SK-N-SH (cell line): ENCODE results near the gene TDG. TPM values are rescaled to one million over a fixed set of nuclear protein-coding genes. Genes with fewer than 3 reads are reported as not detected.

ENCODE experiments used
- CTCF ChIA-PET: fragments of 300-600, 350-600 bp; formaldehyde crosslinking; extraction: SDS; loops from one replicate; lab custom pipeline; 2021; lab: Yijun Ruan, JAX
- POLR2A ChIA-PET: fragments of 350-600 bp; sonication (Branson Sonifier 250); formaldehyde crosslinking; extraction: SDS; loops from one replicate; lab custom pipeline; 2020; ENCODE audit warnings: antibody characterized with exemption, inconsistent platforms; lab: Yijun Ruan, JAX
- DNase-seq: peaks from one replicate; pipeline ENCODE4 v3.0.0; 2012
- H2AFZ ChIP-seq: fragments of 200-600 bp; sonication (generic); 2 replicates; pipeline ENCODE4 v1.8.1; 2016; ENCODE audit warnings: antibody characterized with exemption, mild to moderate bottlenecking, low read depth
- H3F3A ChIP-seq: fragments of 200-600 bp; sonication (generic); replicated peaks from 2 replicates; pipeline ENCODE3; 2016; ENCODE audit warnings: antibody characterized with exemption, mild to moderate bottlenecking; ENCODE audit not compliant: insufficient read depth
- H3K27ac ChIP-seq, 2 experiments: fragments of 200-500 bp in 1 of 2; fragments of 200-600 bp in 1 of 2; sonication (Bioruptor generic) in 1 of 2; sonication (generic), shearing (Covaris generic) in 1 of 2; 2 replicates each; pipeline versions ENCODE4 v1.5.1 to v1.6.1; 2014 to 2016; ENCODE audit warnings: low read depth in 2 of 2, inconsistent platforms in 1 of 2, low read length in 1 of 2, mild to moderate bottlenecking in 1 of 2, mixed read lengths in 1 of 2
- H3K27me3 ChIP-seq: fragments of 200-600 bp; sonication (generic), shearing (Covaris generic); 2 replicates; pipeline ENCODE4 v1.6.1; 2016; ENCODE audit warnings: mixed run types; ENCODE audit not compliant: insufficient read depth
- H3K36me3 ChIP-seq, 2 experiments: fragments of 200-500 bp in 1 of 2; fragments of 200-600 bp in 1 of 2; sonication (Bioruptor generic) in 1 of 2; sonication (generic) in 1 of 2; replicated peaks in 1 of 2; 2 replicates each; pipeline versions ENCODE3 to v1.5.1; 2014 to 2016; ENCODE audit warnings: low read length in 1 of 2, mild to moderate bottlenecking in 1 of 2; ENCODE audit not compliant: insufficient read depth in 2 of 2, control insufficient read depth in 1 of 2
- H3K4me1 ChIP-seq, 2 experiments: fragments of 200-500 bp in 1 of 2; fragments of 200-600 bp in 1 of 2; sonication (Bioruptor generic) in 1 of 2; sonication (generic), shearing (Covaris generic) in 1 of 2; 2 replicates each; pipeline versions ENCODE4 v1.5.1 to v1.6.1; 2014 to 2016; ENCODE audit warnings: low read depth in 1 of 2, low read length in 1 of 2, mixed run types in 1 of 2; ENCODE audit not compliant: insufficient read depth in 2 of 2, control insufficient read depth in 1 of 2
- H3K4me2 ChIP-seq: fragments of 200-600 bp; sonication (generic), shearing (Covaris generic); 2 replicates; pipeline ENCODE4 v1.6.1; 2017; ENCODE audit warnings: mixed run types
- H3K4me3 ChIP-seq, 2 experiments: fragments of 200-500 bp in 1 of 2; fragments of 200-600 bp in 1 of 2; sonication (Bioruptor generic) in 1 of 2; sonication (generic), shearing (Covaris generic) in 1 of 2; 2 replicates each; pipeline versions ENCODE4 v1.5.1 to v1.8.1; 2014 to 2016; ENCODE audit warnings: low read depth in 2 of 2, inconsistent platforms in 1 of 2, low read length in 1 of 2, mild to moderate bottlenecking in 1 of 2, mixed read lengths in 1 of 2, moderate library complexity in 1 of 2
- H3K79me2 ChIP-seq: fragments of 200-600 bp; sonication (generic); 2 replicates; pipeline ENCODE4 v1.8.1; 2017; ENCODE audit warnings: mild to moderate bottlenecking; ENCODE audit not compliant: insufficient read depth
- H3K9ac ChIP-seq: fragments of 200-600 bp; sonication (generic); 2 replicates; pipeline ENCODE4 v1.6.1; 2017; ENCODE audit warnings: mixed run types
- H3K9me2 ChIP-seq: fragments of 200-600 bp; sonication (generic); 2 replicates; pipeline ENCODE4 v1.6.1; 2017; ENCODE audit warnings: mixed run types
- H3K9me3 ChIP-seq: fragments of 200-600 bp; sonication (generic); 2 replicates; pipeline ENCODE4 v1.6.1; 2017; ENCODE audit warnings: mixed run types, mild to moderate bottlenecking, moderate library complexity
- H4K20me1 ChIP-seq: fragments of 200-600 bp; sonication (generic); 2 replicates; pipeline ENCODE4 v1.6.1; 2017; ENCODE audit warnings: mild to moderate bottlenecking, mixed run types; ENCODE audit not compliant: insufficient read depth
- CHD2 ChIP-seq: fragments of 150-350 bp; IDR thresholded peaks from 2 replicates; pipeline ENCODE4 v1.6.1; 2018; ENCODE audit warnings: low read length; ENCODE audit not compliant: partially characterized antibody
- FOXJ3 ChIP-seq: sonication (generic); formaldehyde crosslinking; IDR thresholded peaks from 2 replicates; pipeline ENCODE4 v1.5.1; 2020; ENCODE audit warnings: mild to moderate bottlenecking, missing genetic modification reagents
- MEF2A ChIP-seq: IDR thresholded peaks from 2 replicates; pipeline ENCODE4 v1.4.0; 2012; ENCODE audit warnings: low read depth, borderline replicate concordance
- NFIC ChIP-seq: IDR thresholded peaks from 2 replicates; pipeline ENCODE4 v1.4.0; 2012; ENCODE audit warnings: borderline replicate concordance
- NRF1 ChIP-seq: IDR thresholded peaks from 2 replicates; pipeline ENCODE4 v1.6.1; 2012; ENCODE audit warnings: low read depth, mild to moderate bottlenecking, low read length
- RCOR1 ChIP-seq: fragments of 150-350 bp; IDR thresholded peaks from 2 replicates; pipeline ENCODE4 v1.6.1; 2017; ENCODE audit warnings: antibody characterized with exemption, low read length
- RXRA ChIP-seq: IDR thresholded peaks from 2 replicates; pipeline ENCODE4 v1.4.0; 2012; ENCODE audit warnings: low read depth, mild to moderate bottlenecking, borderline replicate concordance
- SMC3 ChIP-seq: IDR thresholded peaks from 2 replicates; pipeline ENCODE4 v1.6.1; 2012; ENCODE audit warnings: low read depth, low read length, improper control_type of control experiment
- TAF1 ChIP-seq: IDR thresholded peaks from 2 replicates; pipeline ENCODE4 v1.6.1; 2012; ENCODE audit warnings: low read depth, mild to moderate bottlenecking, low read length, moderate library complexity, borderline replicate concordance
- TEAD4 ChIP-seq: IDR thresholded peaks from 2 replicates; pipeline ENCODE4 v1.4.0; 2012; ENCODE audit warnings: mild to moderate bottlenecking, borderline replicate concordance; ENCODE audit not compliant: insufficient read depth
- USF1 ChIP-seq: IDR thresholded peaks from 2 replicates; pipeline ENCODE4 v1.4.0; 2012; ENCODE audit warnings: low read depth, borderline replicate concordance
- USF2 ChIP-seq: fragments of 150-350 bp; IDR thresholded peaks from 2 replicates; pipeline ENCODE4 v1.6.1; 2017; ENCODE audit warnings: antibody characterized with exemption, low read length, low read depth, borderline replicate concordance
- YY1 ChIP-seq: IDR thresholded peaks from 2 replicates; pipeline ENCODE4 v1.4.0; 2012; ENCODE audit warnings: low read depth, mild to moderate bottlenecking
- WGBS: methylation state at CpG from one replicate; pipeline ENCODE4 v1.1.6; 2017; ENCODE audit warnings: low lambda C conversion rate; 5-methylcytosine and 5-hydroxymethylcytosine counted together
- polyA plus RNA-seq, 3 experiments: library from polyadenylated mRNA; depleted of rRNA; stranded (reverse); fragments of >200 nt; gene quantifications; 2 replicates each; pipeline ENCODE4 v1.2.3, GENCODE V29; 2012

The TDG gene
- polyA plus RNA-seq, 1 of the 3 experiments (the other 2 are of a cell fraction): 11.3 TPM

GRCh38 chr12:103948746-103949406 is 16.8 kb upstream of the TDG start:
- TF ChIP-seq SMC3 (no peak), NFIC (no peak), TAF1 (no peak), NRF1 (no peak), FOXJ3 (CRISPR knock-in tag) (no peak), RXRA (no peak), MEF2A (no peak)
- H3F3A ChIP-seq: peaks cover 69% of the 10 kb centered on the region
- DNase-seq: no peak
- peaks cover 95 to 96% of the 10 kb centered on the region in 2 experiments for H3K36me3 ChIP-seq
- no peak overlapping the region for H3K4me2 ChIP-seq
- H4K20me1 ChIP-seq: no peaks in the 10 kb centered on the region
- POLR2A ChIA-PET: interaction anchor here (0.6 to 1.9 kb wide), 7 partner anchors 10 to 160 kb away, joined by 3 to 8 read pairs (median 3); partner anchors contain the start of genes HSP90B1 and TDG
- no peaks in the 10 kb centered on the region for H3K9me3 ChIP-seq
- no peak overlapping the region for H3K9ac ChIP-seq
- H3K9me2 ChIP-seq: no peaks in the 10 kb centered on the region
- no peak overlapping the region for H2AFZ ChIP-seq
- CTCF ChIA-PET: interaction anchor here (0.6 kb wide), 1 partner anchor 8 kb away, joined by 3 read pairs; no protein-coding TSS in a partner anchor
- H3K4me1 ChIP-seq: no peaks in the 10 kb centered on the region
- peaks cover 26% of the 10 kb centered on the region for H3K79me2 ChIP-seq
- no peak overlapping the region for H3K4me3 ChIP-seq
- no peaks in the 10 kb centered on the region for H3K27me3 ChIP-seq
- H3K27ac ChIP-seq: no peak overlapping the region
- WGBS: 86% methylated on average over 13 of the region's 13 CpGs

- H3K4me2 ChIP-seq: no peak overlapping the region
- CTCF ChIA-PET: interaction anchor here (1.1 kb wide), 1 partner anchor 10 kb away, joined by 3 read pairs; no protein-coding TSS in a partner anchor
- H3K4me1 ChIP-seq: peaks cover 8 to 13% of the 10 kb centered on the region in 2 experiments; a peak in 2 of 4 replicates
- no peak overlapping the region for H3K4me3 ChIP-seq
- peaks cover 55% of the 10 kb centered on the region for H3F3A ChIP-seq
- H3K9me3 ChIP-seq: no peaks in the 10 kb centered on the region
- no peak overlapping the region for H2AFZ ChIP-seq
- TF ChIP-seq TEAD4 (no peak), RCOR1 (no peak), NRF1 (no peak), NFIC (no peak), USF2 (no peak), CHD2 (no peak), USF1 (no peak), TAF1 (no peak), YY1 (no peak)
- H3K36me3 ChIP-seq: peaks cover 68 to 73% of the 10 kb centered on the region in 2 experiments
- 94% methylated on average over 1 of the region's 1 CpG for WGBS
- POLR2A ChIA-PET: interaction anchor here (2.5 kb wide), 1 partner anchor 13 kb away, joined by 12 read pairs; the partner anchor contains the start of gene TDG
- H3K9ac ChIP-seq: no peak overlapping the region
- no peaks in the 10 kb centered on the region for H3K27me3 ChIP-seq
- no peak for DNase-seq
- H3K27ac ChIP-seq: no peak overlapping the region
- no peaks in the 10 kb centered on the region for H3K9me2 ChIP-seq
- H4K20me1 ChIP-seq: no peaks in the 10 kb centered on the region
- peaks cover 48% of the 10 kb centered on the region for H3K79me2 ChIP-seq
These were observed 13.2 kb upstream of the TDG start for GRCh38 chr12:103952497-103952896.
